Epidermal melanocyte (primary cell): Measurements from ENCODE around the gene VWA5B1.
A peak's percentile ranks its signal among the peaks of the same experiment; 100 is the strongest.

Experiments used
- DNase-seq: peaks from one replicate; pipeline ENCODE4 v3.0.0; 2011; ENCODE audit warnings: low spot score; ENCODE audit not compliant: insufficient read length

Gene VWA5B1

GRCh38 chr1:20367116-20367585 lies 76.5 kb downstream of the VWA5B1 start:
- peak; percentile 58 for DNase-seq

GRCh38 chr1:20367626-20368025 lies 77.0 kb downstream of the VWA5B1 start:
- DNase-seq, result no peak

- DNase-seq, result no peak
These were observed 78.3 kb downstream of the VWA5B1 start for GRCh38 chr1:20368866-20369470.

- peak; percentile 70 for DNase-seq
These were observed 80.0 kb downstream of the VWA5B1 start for GRCh38 chr1:20370698-20371097.

GRCh38 chr1:20371411-20371810 lies 80.7 kb downstream of the VWA5B1 start:
- DNase-seq, result no peak

GRCh38 chr1:20371883-20372282 lies 81.2 kb downstream of the VWA5B1 start:
- DNase-seq, result no peak

GRCh38 chr1:20372676-20373075 lies 82.0 kb downstream of the VWA5B1 start:
- no peak for DNase-seq

GRCh38 chr1:20373286-20373685 lies 82.6 kb downstream of the VWA5B1 start:
- DNase-seq, result no peak

GRCh38 chr1:20373764-20374163 lies 83.1 kb downstream of the VWA5B1 start:
- DNase-seq, result no peak

GRCh38 chr1:20375563-20375962 lies 84.9 kb downstream of the VWA5B1 start:
- DNase-seq, result no peak

- no peak for DNase-seq
These were observed 85.5 kb downstream of the VWA5B1 start for GRCh38 chr1:20376171-20376570.

GRCh38 chr1:20376880-20377494 lies 86.3 kb downstream of the VWA5B1 start:
- peak; percentile 64 for DNase-seq

GRCh38 chr1:20377516-20378270 lies 87.0 kb downstream of the VWA5B1 start:
- DNase-seq, result no peak

GRCh38 chr1:20379075-20379474 lies 88.4 kb downstream of the VWA5B1 start:
- DNase-seq, result no peak

- no peak for DNase-seq
These were observed 89.5 kb downstream of the VWA5B1 start for GRCh38 chr1:20380175-20380574.

GRCh38 chr1:20380616-20381035 lies 90.0 kb downstream of the VWA5B1 start:
- DNase-seq, result no peak

- no peak for DNase-seq
These were observed 90.5 kb downstream of the VWA5B1 start for GRCh38 chr1:20381045-20381641.

GRCh38 chr1:20381961-20382360 lies 91.3 kb downstream of the VWA5B1 start:
- DNase-seq, result no peak

GRCh38 chr1:20382711-20383110 lies 92.0 kb downstream of the VWA5B1 start:
- DNase-seq, result no peak

GRCh38 chr1:20383631-20384030 lies 93.0 kb downstream of the VWA5B1 start:
- no peak for DNase-seq

GRCh38 chr1:20385630-20386029 lies 95.0 kb downstream of the VWA5B1 start:
- no peak for DNase-seq
